ENCODE results near the gene PDE4B.
"Not testable (repeated sequence)": the region's sequence is repeated elsewhere in the genome, so short reads cannot be mapped to it uniquely, and the experiment has no call there.

The PDE4B gene

DNA sequence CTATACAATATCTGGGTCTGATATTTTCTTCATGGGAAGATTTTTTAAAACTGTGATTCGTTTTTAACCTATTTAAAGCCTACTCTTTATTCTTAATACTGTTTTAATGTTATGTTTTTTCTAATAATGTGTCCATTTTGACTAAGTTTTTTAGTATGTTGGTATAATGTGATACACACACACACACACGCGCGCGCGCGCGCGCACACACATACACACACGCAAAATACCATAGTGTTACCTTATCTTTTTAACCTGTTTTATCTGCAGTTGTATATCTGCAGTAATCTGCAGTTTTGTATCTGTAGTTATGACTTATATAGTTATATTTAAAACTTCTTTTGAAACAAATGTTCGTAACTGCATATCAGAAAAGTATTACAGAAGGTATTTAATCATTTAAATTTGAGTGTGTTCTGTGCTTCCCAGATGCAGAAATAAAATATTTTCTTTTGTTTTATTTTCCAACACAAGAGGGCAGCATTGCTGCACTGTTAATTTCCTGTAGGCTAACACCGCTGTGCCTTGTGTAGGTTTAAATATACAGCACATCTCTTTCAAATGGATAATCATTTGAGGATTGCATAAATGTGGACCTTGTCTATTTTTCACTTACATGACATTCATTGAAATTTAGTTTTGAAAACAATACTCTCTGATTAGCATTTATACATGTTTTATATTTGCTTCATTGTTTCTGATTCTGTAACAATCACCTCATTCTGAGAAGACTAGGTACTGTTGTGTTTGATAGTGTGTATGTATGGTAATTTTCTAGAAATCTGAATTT lies 166.1 kb downstream of the PDE4B start:
- peak; percentile 2 for DNase-seq

DNA sequence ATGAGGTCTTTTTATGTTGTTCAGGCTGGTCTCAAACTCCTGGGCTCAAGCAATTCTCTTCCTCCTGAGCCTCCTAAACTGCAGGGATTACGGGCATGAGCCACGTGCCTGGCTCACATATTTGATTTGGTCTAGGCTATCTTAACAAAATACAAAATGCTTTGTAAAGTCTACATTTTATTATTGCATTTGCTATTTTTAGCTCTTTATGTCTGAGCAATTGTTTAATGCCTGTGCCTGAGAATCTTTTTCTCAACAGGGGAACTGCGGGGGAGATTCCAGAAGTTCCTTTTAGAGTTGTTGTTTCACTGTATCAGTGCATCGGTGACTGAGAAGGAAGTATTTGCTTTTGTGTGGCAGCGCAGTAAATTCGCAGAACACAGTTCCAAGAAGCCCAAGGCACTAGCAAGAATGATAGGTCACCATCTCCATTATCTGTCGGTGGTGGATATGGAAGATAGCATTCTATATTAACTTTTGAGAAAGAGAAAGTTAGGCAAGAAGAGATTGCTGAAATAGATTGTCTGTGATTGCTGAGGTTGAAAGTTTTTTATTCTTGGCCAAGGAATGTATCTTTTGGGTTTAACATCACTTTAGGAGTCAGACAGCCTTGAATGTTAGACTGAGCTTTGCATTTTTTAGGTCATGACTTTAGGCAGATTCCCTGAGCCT lies 167.3 kb downstream of the PDE4B start:
- no peak for DNase-seq

DNA sequence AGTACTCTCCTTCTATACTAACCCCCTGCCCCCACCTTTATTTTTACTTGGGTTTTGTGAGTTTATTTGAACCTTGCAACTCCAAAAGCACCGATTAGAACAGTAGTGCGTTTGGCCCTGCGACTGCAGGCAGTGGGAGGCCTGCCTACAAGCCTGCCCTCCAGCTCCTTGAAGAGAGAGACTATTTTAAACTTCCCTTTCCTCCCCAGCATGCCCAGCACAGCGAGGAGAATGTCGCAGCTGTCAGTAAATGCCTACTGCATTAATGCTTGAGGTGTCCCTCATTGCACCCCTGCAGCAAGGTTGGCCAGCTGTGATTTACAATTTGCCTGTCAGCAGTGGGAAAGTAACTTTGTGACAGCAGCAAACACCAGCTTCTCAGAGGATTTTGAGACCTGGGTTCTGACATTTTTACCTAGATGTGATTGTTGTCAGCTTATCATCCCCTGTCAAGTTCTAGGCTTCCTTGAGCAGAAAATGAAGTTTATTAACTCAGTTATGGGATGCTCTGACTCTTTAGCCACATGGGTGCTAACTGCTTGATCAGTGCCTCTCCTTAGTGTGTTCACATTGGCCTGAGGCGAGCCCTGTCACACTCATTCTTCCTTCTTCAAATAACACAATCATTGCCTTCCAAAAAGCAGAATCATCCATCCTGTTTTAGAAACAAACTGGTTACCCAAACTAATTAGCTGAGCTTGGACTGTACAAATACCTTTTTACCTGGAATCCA lies 170.6 kb downstream of the PDE4B start:
- no peak for DNase-seq

DNA sequence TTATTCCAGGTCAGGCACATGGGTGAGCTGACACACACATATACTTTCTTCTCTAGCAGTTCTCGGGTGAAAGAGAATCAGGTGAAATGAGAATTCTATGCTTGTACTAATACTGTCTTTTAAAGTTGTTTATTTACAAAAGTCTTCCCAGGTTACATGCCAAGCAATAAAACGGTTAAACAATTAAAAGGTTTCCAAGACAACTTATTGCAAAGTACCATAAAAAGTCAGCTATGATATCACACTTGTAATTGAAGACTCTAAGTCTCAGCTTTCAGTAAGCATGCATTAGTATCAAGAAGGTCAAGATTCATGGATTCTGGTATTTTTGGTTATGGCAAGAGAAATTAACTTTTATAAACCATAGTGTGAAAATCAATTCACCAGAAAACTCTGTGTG lies 171.4 kb downstream of the PDE4B start:
- DNase-seq = no peak

DNA sequence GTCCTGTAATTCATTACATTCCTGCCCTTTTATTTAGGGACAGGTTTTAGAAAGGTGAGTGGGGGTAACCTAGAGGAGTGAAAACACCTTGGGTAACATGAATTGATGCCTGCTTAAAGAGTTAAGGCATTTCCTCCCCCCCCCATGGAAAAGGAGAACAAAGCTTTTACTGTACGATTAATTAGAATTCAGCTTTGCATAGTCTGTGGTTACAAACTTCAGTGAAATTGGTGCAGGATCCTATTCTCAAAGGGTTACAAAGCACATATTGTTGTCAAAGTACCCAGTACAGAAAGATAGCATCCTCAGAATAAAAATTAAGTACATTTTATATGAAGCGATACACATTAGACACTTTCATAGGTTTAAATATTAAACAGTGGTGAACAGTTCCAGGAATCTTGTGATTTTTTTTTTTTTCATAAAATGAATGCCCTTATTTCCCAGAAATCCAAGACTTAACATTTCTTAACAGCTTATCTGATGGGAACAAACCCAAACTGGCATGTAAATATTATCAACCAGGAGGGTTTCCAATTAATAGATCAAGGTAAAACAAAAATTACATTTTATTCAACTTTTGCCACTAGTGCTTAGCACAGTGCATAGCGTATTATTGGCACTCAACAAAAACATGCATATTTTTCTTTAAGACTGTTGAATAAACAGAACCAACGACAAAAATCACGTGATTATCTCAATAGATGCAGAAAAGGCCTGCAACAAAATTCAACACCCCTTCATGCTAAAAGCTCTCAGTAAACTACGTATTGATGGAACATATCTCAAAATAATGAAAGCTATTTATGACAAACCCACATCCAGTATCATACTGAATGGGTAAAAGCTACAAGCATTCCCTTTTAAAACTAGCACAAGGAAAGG lies 172.7 kb downstream of the PDE4B start:
- DNase-seq = no peak

DNA sequence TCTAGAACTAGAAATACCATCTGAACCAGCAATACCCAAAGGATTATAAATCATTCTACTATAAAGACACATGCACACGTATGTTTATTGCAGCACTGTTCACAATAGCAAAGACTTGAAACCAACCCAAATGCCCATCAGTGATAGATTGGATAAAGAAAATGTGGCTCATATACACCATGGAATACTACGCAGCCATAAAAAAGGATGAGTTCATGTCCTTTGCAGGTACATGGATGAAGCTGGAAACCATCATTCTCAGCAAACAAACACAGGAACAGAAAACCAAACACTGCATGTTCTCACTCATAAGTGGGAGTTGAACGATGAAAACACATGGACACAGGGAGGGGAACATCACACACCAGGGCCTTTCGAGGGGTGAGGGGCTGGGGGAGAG lies 174.8 kb downstream of the PDE4B start:
- not testable (repeated sequence) for DNase-seq

DNA sequence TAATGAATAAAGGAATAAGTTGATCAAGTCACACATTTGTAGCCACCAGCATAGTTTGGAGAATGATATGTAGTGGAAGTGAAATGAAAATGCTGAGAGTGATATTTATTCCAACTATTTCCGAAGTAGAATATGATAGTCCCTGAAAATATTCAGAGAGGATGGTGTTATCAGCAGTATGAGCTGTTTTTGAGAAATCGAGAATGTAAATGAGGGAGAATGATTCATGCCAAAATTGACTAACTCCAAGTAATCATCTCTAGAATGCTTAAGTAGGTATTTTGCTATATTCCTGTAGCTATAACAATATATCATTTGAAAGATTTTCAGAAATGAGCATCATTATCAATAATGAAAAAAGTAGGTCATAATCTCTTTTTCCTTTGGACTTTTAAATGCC lies 178.9 kb downstream of the PDE4B start:
- DNase-seq = no peak

DNA sequence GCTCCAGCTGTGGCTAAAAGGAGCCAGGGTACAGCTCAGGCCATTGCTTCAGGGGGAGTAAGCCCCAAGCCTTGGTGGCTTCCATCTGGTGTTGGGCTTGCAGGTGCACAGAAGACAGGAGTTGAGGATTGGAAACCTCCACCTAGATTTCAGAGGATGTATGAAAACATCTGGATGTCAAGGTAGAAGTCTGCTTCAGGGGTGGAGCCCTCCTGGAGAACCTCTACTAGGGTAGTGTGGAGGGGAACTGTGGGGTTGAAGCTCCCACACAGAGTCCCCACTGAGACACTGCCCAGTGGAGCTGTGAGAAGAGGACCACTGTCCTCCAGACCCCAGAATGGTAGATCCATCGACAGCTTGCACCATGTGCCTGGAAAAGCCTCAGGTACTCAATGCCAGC lies 183.0 kb downstream of the PDE4B start:
- no peak for DNase-seq

DNA sequence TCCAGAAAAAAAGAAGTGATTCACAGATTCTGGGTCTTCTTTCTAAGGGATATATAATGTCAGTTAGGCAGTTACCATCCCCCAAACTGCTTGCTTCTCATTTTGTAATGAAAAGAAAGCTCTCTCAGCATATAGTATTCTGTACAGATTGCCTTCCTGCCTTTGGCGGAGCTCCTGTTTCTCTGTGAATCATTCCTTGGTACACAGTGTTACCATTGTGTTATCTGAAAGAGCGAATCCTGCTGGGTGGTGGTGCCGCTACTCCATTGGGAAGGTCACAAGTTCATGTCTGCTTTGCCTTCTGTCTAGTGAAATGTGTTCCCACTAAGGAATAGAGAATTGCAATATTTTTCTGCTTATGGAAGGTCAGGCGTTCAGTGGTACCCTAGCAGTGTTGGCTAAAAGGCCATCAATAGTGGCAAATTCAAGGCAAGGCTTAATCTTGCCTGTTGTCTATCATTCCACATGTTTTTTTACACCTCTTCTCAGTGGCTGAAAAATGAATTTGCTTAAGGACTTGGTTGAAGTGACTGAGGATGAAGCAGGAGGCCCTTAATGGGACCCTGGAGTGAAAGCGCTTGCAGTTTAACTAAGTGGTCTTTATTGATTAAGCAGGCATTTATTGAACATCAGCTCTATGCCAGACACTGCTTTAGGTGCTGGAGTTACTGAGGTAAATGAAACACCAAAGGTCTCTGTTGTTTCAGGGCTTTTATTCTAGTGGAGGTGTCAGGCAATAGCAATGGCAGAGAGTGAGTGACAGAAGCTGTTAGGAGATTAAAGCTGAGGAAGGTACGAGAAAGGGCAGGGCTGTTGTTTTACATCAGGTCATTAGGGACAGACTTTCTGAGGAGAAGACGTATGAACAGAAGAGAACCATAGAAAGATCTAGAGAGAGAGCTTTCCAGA lies 186.7 kb downstream of the PDE4B start:
- DNase-seq = no peak

DNA sequence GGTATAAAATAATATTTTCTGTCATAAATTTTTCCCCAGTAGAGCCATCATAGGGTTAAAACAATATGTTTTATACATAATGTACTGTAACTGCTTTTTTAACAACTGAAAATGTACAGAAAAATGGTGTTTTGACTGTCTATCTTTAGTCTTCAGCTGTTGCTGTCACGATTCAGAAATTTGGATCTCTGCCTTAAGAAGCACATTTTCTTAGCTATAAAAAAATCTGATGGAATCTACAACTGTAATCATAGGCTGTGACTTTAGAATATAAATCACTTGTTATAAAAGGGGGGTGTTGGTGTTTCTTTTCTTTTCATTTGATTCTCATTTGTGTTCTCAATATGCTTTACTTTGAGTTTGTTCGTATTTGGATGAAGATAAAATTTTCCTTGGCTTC lies 187.5 kb downstream of the PDE4B start:
- no peak for DNase-seq

DNA sequence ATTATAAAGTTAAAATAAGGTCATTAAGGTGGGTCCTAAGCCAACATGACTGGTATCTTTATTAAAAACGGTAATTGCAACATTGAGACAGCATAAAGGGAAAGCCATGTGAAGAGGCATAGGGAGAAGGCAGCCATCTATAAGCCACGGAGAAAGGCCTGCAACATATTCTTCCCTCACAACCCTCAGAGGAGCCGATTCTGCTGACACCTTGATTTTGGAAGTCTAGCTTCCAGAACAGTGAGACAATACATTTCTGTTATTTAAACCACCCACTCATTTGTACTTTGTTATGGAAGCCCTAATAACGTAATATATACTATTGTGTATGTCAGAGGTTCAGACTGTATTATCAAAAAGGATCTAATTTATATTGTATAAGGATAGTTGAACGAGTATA lies 190.8 kb downstream of the PDE4B start:
- DNase-seq = no peak

DNA sequence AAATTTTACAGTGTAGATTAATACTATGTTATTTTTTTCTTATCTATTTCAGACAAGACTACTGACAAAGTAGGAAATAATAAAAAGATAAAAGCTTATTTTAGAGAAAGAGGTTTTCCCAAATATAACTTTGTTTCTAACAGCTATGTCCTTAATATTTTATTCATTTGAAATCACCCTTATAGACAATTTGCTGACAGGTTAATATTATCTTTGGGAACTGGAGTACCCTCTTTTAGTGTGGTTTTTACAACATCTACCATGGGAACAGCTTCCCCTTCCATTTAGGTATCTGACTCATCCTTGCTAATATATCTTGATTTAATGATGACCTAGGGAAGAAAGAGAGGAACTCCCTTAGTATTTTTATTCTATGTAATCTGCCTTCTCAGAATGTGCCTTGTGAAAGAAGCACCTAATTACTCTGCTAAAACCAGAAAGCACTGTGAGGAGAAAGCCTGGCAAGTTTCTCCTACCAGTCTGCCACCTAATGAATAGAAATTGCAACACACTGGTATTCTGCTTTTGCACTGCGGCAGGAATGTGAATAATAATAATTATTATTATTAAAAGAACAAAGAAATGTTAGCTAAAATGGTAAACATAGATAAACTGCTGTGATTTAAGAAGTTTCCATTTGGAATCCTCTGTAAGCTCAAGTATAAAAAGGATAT lies 192.8 kb downstream of the PDE4B start:
- no peak for DNase-seq

DNA sequence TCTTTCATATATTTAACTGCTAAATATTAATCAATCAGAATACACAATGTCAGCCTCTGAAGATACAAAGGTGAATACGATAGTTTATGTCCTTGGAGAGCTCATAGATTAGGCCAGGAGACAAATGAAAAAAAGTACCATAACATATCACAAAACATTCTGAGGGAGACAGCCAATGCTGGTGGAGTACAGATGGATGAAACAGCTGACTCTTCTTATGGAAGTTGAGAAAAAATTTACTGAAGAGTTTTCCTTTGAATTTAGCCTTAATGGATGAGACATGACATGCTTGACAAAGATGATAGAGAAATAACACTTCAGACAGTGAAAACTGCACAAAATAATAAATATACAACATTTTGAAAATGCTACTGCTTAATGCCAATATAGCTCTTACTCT lies 193.5 kb downstream of the PDE4B start:
- no peak for DNase-seq

DNA sequence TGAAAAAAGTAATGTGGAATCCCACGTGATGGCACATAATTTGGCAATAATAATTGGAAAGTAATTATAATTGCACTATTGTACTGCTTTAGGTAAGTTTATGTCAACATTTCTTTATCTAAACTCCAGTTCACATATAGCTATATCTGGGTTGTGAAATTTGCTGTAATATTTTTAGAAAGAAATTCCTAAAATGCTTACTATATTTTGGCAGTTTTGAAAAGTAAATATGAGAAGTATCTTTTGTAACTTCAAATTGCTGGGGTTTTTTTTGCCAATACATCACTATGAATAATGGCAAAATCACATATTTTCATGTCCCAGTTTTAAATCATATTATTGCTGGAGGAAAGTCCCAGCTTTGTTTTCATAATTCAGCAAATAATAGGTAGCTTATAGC lies 197.5 kb downstream of the PDE4B start:
- DNase-seq = no peak

DNA sequence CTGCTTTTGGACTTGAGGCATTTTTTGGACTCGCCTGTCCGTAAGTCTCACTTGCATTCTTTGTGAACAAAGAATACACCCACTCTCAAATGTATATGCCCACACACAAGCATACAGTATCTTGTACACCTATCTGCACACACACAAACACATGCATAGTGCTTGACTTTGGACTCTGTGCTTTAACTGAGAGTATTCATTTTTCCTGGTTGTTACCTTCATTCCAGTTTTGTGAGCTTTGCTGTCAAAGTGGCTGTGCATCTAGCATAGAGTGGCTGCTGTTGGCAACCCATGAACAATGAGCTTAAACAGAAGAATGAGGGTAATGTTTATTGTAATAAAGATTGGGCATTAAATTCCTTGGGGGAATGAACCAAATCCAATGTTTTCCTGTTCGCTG lies 199.0 kb downstream of the PDE4B start:
- DNase-seq = no peak

DNA sequence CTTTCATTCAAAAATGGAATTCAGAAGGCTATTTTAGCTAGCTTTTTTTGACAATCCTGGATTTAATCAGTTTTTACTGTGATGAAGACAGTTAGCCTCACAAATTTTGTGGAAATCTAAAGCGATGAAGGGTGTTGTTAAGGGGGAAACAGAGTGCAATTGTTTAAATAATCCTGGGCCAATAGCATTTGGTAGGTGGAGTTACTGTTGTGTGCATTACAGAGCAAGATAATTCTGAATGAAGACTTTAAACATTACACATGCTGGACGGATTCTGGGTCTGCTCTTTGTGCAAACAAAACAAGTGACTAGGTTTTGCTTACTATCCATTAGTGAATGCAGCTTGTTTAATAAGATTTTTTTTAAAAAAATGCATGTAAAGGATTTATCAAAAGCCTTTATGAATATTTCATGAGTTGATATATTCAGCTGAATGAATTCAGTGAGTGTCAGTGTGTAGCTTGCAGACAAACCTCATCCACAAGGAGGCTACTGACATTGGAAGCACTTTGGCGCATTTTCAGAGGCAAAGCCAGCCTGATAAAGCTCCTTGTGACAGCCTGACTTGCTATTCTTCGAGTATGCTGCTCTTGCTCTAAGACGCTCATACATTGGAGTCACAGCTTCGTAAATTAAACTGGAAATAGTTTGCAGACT lies 199.6 kb downstream of the PDE4B start:
- no peak for DNase-seq

DNA sequence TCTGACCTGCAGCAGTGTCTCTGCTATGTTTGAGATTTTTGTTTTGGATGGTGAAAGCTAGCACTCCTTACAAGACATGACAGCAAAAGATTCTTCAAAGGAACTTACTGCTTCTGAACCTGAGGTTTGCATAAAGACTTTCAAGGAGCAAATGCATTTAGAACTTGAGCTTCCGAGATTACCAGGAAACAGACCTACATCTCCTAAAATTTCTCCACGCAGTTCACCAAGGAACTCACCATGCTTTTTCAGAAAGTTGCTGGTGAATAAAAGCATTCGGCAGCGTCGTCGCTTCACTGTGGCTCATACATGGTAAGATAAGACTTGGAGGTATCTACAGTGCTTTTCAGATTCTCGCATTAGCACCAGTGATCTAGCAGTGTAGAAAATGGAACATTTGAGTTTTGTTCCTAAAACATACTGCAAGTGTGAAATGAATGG lies 200.2 kb downstream of the PDE4B start:
- no peak for DNase-seq

DNA sequence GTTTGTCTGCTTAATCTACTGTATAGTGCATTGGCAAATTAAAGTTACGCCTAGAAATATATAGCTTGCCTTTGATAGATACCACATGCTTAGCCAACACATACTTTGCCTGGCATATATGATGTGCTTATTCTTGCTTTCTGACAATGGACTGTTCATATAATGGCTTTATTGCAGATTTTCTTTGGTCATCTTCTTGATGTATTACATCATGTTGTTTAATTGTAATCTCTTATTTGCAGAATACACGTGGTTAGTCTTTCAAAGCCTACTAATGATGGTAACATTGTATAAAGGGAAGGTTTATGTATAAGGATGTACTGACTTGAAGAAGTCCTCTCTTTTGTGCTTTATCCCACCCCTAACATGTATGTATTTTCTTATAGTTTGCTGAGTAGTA lies 201.5 kb downstream of the PDE4B start:
- no peak for DNase-seq

DNA sequence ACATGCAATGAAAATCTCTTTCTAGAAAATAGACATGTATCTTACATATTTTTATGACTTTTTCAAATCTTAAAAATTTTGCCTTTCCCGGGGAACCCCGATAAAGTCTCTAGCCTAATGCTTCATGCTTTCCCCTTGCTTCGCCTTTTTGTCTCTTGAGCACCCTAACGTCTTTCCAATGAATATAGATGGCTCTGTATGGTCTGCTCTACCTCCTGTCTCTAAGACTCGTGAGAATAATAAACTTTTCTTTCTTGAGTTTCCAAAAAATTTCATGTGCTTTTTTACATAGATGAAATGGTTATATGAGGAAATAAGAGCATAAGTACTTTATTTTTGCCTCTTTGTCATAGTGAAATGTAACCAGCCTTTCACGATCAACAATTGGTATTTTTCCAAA lies 202.6 kb downstream of the PDE4B start:
- no peak for DNase-seq

DNA sequence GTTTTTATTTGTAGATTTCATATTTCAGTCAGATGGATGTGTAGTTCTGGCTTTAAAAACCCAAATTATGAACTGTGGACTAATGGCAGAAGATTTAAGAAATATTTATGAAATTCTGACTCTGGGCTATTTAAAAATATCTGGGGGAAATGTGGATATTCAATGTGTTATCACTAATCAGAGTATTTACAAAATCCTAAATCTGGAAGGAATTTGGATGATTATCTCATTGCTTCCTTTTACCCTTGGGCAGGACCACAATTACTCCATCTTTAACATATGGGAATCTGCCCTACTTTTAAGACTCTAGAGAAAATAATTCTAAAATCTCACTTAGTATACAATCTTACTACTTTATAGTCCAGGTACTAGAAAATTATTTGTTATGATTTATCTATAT lies 203.2 kb downstream of the PDE4B start:
- no peak for DNase-seq

DNA sequence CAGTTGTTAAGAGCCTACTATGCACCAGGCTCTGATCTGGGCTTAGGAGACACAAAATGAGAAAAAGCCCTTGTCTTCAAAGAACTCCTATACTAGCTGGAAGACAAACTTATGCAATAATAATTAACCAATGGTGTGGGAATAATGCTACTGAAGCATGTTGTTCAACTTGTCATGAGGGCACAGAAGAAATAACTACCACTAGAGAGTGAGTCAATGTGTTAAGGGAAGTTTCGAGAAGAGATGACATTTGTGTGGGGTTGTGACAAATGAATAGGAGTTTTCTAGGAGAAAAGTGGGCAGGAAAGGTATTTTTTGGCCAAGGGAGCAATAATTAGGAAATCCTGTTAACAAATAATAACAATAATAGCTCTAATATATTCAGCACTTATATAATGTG lies 205.0 kb downstream of the PDE4B start:
- no peak for DNase-seq
